Karpas-422 (cell line): ENCODE results near the gene PRRC2B. TPM values are rescaled to one million over a fixed set of nuclear protein-coding genes. Genes with fewer than 3 reads are reported as not detected.

ENCODE experiments used
- DNase-seq: peaks from one replicate; pipeline ENCODE4 v3.0.0-alpha.2; 2015
- H2AFZ ChIP-seq: fragments of 200-600 bp; sonication (generic); 2 replicates; pipeline ENCODE4 v1.6.1; 2014; ENCODE audit warnings: antibody characterized with exemption, low read length, mixed read lengths
- H3K27ac ChIP-seq: fragments of 200-600 bp; sonication (generic); 2 replicates; pipeline ENCODE4 v1.5.1; 2014; ENCODE audit warnings: mild to moderate bottlenecking, low read length, moderate library complexity
- H3K27me3 ChIP-seq: fragments of 200-600 bp; sonication (generic); 2 replicates; pipeline ENCODE4 v1.6.1; 2014; ENCODE audit warnings: low read length, mixed read lengths
- H3K36me3 ChIP-seq: fragments of 200-600 bp; sonication (generic); 2 replicates; pipeline ENCODE4 v1.6.1; 2014; ENCODE audit warnings: low read length, mixed read lengths; ENCODE audit not compliant: insufficient read depth
- H3K4me1 ChIP-seq: fragments of 200-600 bp; sonication (generic); 2 replicates; pipeline ENCODE4 v1.6.1; 2014; ENCODE audit warnings: mild to moderate bottlenecking, low read length, mixed read lengths
- H3K4me2 ChIP-seq: fragments of 200-600 bp; sonication (generic); 2 replicates; pipeline ENCODE4 v1.6.1; 2014; ENCODE audit warnings: low read length, low read depth, mild to moderate bottlenecking; ENCODE audit not compliant: poor library complexity, severe bottlenecking
- H3K4me3 ChIP-seq: fragments of 200-600 bp; sonication (generic); 2 replicates; pipeline ENCODE4 v1.5.1; 2014; ENCODE audit warnings: mild to moderate bottlenecking, antibody characterized with exemption, low read length, mixed read lengths
- H3K79me2 ChIP-seq: fragments of 200-600 bp; sonication (generic); 2 replicates; pipeline ENCODE4 v1.6.1; 2014; ENCODE audit warnings: mild to moderate bottlenecking, low read length, mixed read lengths
- H3K9ac ChIP-seq: fragments of 200-600 bp; sonication (generic); 2 replicates; pipeline ENCODE4 v1.6.0; 2014; ENCODE audit warnings: low read length
- H3K9me2 ChIP-seq: fragments of 200-600 bp; sonication (generic), shearing (Covaris generic); replicated peaks from 2 replicates; pipeline ENCODE4 v1.6.0; 2014; ENCODE audit warnings: mild to moderate bottlenecking, low read length, moderate library complexity; ENCODE audit not compliant: insufficient read depth
- H3K9me3 ChIP-seq: fragments of 300-700, 200-600 bp; sonication (generic); 2 replicates; pipeline ENCODE4 v1.6.1; 2014; ENCODE audit warnings: low read length, mixed read lengths
- H4K20me1 ChIP-seq: fragments of 200-600 bp; sonication (generic); 2 replicates; pipeline ENCODE4 v1.6.1; 2014; ENCODE audit warnings: mild to moderate bottlenecking, antibody characterized with exemption, low read length, low read depth; ENCODE audit not compliant: insufficient read depth
- total RNA-seq: library from RNA; depleted of rRNA; stranded (reverse); fragments of >200 nt; shearing (Covaris generic); gene quantifications from 2 replicates; pipeline ENCODE4 v1.2.3, GENCODE V29; 2014; ENCODE audit warnings: low replicate concordance

PRRC2B gene
- total RNA-seq, 1 experiment from 2014 or later: 83.8 TPM

- Histone ChIP-seq H3K4me1 (no peaks in the 10 kb centered on the region), H3K9me3 (no peaks in the 10 kb centered on the region), H3K27ac (no peak overlapping the region), H4K20me1 (peaks cover 16% of the 10 kb centered on the region; the same call in 1 of the 2 replicates), H2AFZ (no peak overlapping the region), H3K79me2 (no peaks in the 10 kb centered on the region), H3K9ac (no peak overlapping the region), H3K9me2 (no peaks in the 10 kb centered on the region), H3K4me2 (no peak overlapping the region), H3K27me3 (no peaks in the 10 kb centered on the region), H3K36me3 (peaks cover 16% of the 10 kb centered on the region; the same call in 1 of the 2 replicates), H3K4me3 (no peak overlapping the region)
- no peak for DNase-seq
Measured at GRCh38 chr9:131496844-131497405, 103.0 kb downstream of the PRRC2B start.

DNA sequence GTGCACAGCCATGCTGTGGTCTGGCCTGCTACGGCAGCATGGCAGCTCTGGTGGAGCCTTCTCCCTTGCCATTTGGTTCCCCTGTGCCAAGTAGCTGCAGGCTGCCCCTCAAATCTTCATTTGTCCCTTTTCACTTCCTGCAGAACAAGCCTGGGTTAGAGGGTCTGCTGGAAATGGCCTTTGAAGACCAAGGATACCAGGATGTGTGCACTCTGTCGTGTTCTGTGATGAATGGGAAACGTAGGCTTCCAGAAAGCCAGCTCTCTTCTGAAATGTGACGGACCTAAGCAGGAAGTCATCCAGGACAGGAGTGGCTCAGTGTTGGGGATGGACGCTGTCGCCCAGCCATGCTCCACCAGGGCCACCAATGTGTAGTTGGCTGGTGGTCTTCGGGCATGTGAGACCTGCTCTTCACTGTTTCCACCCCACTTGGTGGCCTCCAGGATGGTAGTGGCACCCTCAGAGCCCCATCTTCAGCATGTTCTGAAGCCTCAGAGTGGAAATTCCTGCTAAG, 105.4 kb downstream of the PRRC2B start:
- H3K27ac ChIP-seq: no peak overlapping the region
- no peak overlapping the region for H3K4me3 ChIP-seq
- H3K9me3 ChIP-seq: no peaks in the 10 kb centered on the region
- no peak overlapping the region for H3K4me2 ChIP-seq
- peaks cover 16% of the 10 kb centered on the region; the same call in 1 of the 2 replicates for H4K20me1 ChIP-seq
- DNase-seq: no peak
- no peak overlapping the region for H3K9ac ChIP-seq
- peaks cover 15% of the 10 kb centered on the region for H3K79me2 ChIP-seq
- peaks cover 7% of the 10 kb centered on the region; the same call in 1 of the 2 replicates for H3K36me3 ChIP-seq
- H2AFZ ChIP-seq: no peak overlapping the region
- H3K4me1 ChIP-seq: peaks cover 12% of the 10 kb centered on the region
- no peaks in the 10 kb centered on the region for H3K27me3 ChIP-seq
- no peaks in the 10 kb centered on the region for H3K9me2 ChIP-seq

DNA sequence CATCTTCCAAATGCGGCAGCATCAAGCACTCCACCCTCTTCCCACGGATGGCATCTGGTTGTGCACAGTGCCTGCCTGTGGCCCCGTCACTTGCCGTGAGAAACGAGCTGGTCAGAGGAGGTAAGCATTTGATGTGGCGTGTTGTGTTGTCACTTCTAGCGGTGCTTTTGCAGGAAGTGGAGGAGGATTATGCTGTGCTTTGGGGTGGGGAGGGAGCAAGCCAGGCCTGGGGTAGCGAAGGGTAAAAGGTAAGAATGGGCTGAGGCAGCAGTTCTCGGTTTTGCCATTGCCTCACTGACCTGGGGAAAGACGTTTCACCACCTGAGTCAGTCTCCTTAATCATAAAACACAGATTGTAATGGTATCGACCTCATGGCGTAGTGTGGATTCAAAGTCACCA, 106.5 kb downstream of the PRRC2B start:
- Histone ChIP-seq H2AFZ (no peak overlapping the region), H3K4me3 (no peak overlapping the region), H3K36me3 (peaks cover 7% of the 10 kb centered on the region; the same call in 1 of the 2 replicates), H3K9ac (no peak overlapping the region), H3K4me2 (no peak overlapping the region), H3K4me1 (peaks cover 12% of the 10 kb centered on the region), H3K79me2 (peaks cover 17% of the 10 kb centered on the region), H3K9me2 (no peaks in the 10 kb centered on the region), H3K9me3 (no peaks in the 10 kb centered on the region), H3K27ac (no peak overlapping the region), H4K20me1 (peaks cover 10% of the 10 kb centered on the region; the same call in 1 of the 2 replicates), H3K27me3 (no peaks in the 10 kb centered on the region)
- no peak for DNase-seq

GRCh38 chr9:131500939-131501541, 107.2 kb downstream of the PRRC2B start:
- peaks cover 8% of the 10 kb centered on the region; the same call in 1 of the 2 replicates for H3K36me3 ChIP-seq

DNA sequence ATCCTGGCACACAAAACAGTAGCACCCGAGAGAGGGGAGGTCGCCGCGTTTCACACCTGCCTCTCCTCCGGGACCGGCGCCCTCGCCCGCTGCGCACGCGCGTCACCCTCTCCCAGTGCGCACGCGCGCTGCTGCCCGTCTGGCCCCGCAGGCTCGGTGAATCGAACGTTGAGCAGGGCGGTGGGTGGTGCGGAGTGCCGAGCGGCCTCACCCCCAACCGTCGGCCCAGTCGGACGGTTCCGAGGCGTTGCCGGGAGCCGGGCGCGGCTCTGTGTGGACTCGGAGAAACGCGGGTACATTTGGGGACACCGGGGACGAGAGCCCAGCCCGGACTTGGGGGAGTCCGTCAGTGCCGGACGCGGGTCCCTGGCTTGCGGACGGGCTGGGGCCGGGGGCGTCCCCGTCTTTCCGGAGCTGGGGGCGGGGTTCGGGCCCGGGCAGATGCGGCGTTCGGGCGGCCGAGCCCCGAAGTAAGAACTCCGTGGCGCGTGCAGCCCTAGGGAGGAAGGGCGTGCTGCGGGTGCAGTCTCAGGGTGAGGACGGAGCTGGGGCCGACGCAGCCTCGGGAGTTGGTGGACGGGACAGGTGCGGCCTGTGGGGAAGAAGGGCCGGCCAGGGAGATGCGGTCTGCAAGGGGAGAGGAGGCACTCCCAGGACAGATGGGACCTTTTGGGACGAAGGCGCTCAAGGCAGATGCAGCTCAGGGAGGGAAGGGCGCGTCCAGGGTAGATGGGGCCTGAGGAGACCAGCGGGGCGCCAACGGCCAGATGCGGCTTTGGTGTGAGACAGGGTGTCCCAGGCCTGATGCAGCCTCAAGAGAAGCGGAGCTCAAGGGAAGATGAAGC, 109.1 kb downstream of the PRRC2B start, which contains the start of gene POMT1:
TSS of gene POMT1 (plus strand) at position 138 of the 845 bp plus-strand sequence. CDS start 1,301 bp downstream, outside the sequence.
- Histone ChIP-seq H3K9me3 (no peaks in the 10 kb centered on the region), H4K20me1 (0 out of 2 replicates have a peak, but pooled peaks cover 3% of the 10 kb centered on the region), H3K27ac (peak within 1 kb of the TSS; percentile 42; the same call in 1 of the 2 replicates), H3K4me3 (peak within 1 kb of the TSS; percentile 93), H3K9me2 (no peaks in the 10 kb centered on the region), H3K27me3 (no peaks in the 10 kb centered on the region), H3K9ac (peak within 1 kb of the TSS; percentile 91), H2AFZ (peak within 1 kb of the TSS; percentile 48; the same call in 1 of the 2 replicates), H3K36me3 (peaks cover 15% of the 10 kb centered on the region; the same call in 1 of the 2 replicates), H3K4me1 (peaks cover 12% of the 10 kb centered on the region), H3K4me2 (peak within 1 kb of the TSS; percentile 95), H3K79me2 (peaks cover 17% of the 10 kb centered on the region)
- DNase-seq: peak; percentile 95

More at GRCh38 chr9:131500939-131501541, 107.2 kb downstream of the PRRC2B start:
- no peak overlapping the region for H3K9ac ChIP-seq
- peaks cover 5% of the 10 kb centered on the region; the same call in 1 of the 2 replicates for H4K20me1 ChIP-seq
- H3K27me3 ChIP-seq: no peaks in the 10 kb centered on the region
- H3K4me2 ChIP-seq: no peak overlapping the region
- H3K79me2 ChIP-seq: peaks cover 17% of the 10 kb centered on the region
- H3K27ac ChIP-seq: no peak overlapping the region
- H3K4me1 ChIP-seq: peaks cover 12% of the 10 kb centered on the region
- H3K9me2 ChIP-seq: no peaks in the 10 kb centered on the region
- H2AFZ ChIP-seq: no peak overlapping the region
- no peak overlapping the region for H3K4me3 ChIP-seq
- no peaks in the 10 kb centered on the region for H3K9me3 ChIP-seq
- no peak for DNase-seq

GRCh38 chr9:131503626-131504465, 110.0 kb downstream of the PRRC2B start:
- Histone ChIP-seq H3K9me2 (no peaks in the 10 kb centered on the region), H3K79me2 (peaks cover 17% of the 10 kb centered on the region), H3K27me3 (no peaks in the 10 kb centered on the region), H3K9me3 (no peaks in the 10 kb centered on the region), H4K20me1 (0 out of 2 replicates have a peak, but pooled peaks cover 3% of the 10 kb centered on the region), H3K9ac (peak overlapping the region; percentile 91), H3K27ac (no peak overlapping the region; the same call in 1 of the 2 replicates), H3K4me2 (peak overlapping the region; percentile 95), H3K4me1 (peaks cover 12% of the 10 kb centered on the region), H2AFZ (no peak overlapping the region), H3K4me3 (peak overlapping the region; percentile 93), H3K36me3 (peaks cover 14% of the 10 kb centered on the region; the same call in 1 of the 2 replicates)
- DNase-seq: no peak

DNA sequence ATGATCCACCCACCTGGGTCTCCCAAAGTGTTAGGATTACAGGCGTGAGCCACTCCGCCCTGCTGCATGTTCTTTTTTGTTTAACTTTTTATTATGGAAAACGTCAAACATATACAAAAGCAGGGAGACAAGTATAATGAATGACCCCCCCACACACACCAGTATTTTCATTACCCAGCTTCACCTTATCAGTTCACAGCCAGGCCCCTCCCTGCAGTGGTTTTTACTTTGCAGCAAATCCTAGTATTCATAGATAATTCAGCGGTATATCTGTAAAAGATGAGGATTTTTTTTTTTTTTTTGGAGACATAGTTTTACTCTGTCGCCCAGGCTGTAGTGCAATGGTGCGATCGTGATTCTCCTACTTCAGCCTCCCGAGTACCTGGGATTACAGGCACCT, 111.1 kb downstream of the PRRC2B start:
- DNase-seq: no peak
- Histone ChIP-seq H3K79me2 (peaks cover 17% of the 10 kb centered on the region), H2AFZ (no peak overlapping the region), H3K4me2 (no peak overlapping the region), H3K9me2 (no peaks in the 10 kb centered on the region), H3K4me3 (no peak overlapping the region), H3K27ac (no peak overlapping the region), H4K20me1 (0 out of 2 replicates have a peak, but pooled peaks cover 3% of the 10 kb centered on the region), H3K27me3 (no peaks in the 10 kb centered on the region), H3K9ac (no peak overlapping the region), H3K36me3 (peaks cover 14% of the 10 kb centered on the region; the same call in 1 of the 2 replicates), H3K4me1 (peaks cover 12% of the 10 kb centered on the region), H3K9me3 (no peaks in the 10 kb centered on the region)
